Endothelial cell of umbilical vein (primary cell): ENCODE measurements around the gene PGAM2.

ENCODE experiments used
- EZH2 ChIP-seq: IDR thresholded peaks from 2 replicates; pipeline ENCODE4 v1.6.1; 2012; ENCODE audit warnings: borderline replicate concordance, low read depth, mild to moderate bottlenecking, moderate library complexity, low read length, inconsistent platforms; ENCODE audit not compliant: severe bottlenecking
- FOS ChIP-seq: IDR thresholded peaks from 2 replicates; pipeline ENCODE4 v1.6.1; 2011; ENCODE audit warnings: mild to moderate bottlenecking, low read length, moderate library complexity, borderline replicate concordance; ENCODE audit not compliant: insufficient read depth
- MAX ChIP-seq: IDR thresholded peaks from 2 replicates; pipeline ENCODE4 v1.6.1; 2011; ENCODE audit not compliant: insufficient read depth, insufficient read length
- TF ChIP-seq, protein P1 (sequence below), 2 donors: IDR thresholded peaks; 1 replicate in 1 of 2; 2 replicates in 1 of 2; pipeline ENCODE4 v1.5.1; 2011; ENCODE audit warnings: low read length in 2 of 2, mild to moderate bottlenecking in 2 of 2, moderate library complexity in 2 of 2, control low read depth in 1 of 2, inconsistent platforms in 1 of 2, low read depth in 1 of 2; ENCODE audit not compliant: insufficient read depth in 1 of 2; ENCODE audit errors: extremely low read depth in 1 of 2

DNA sequence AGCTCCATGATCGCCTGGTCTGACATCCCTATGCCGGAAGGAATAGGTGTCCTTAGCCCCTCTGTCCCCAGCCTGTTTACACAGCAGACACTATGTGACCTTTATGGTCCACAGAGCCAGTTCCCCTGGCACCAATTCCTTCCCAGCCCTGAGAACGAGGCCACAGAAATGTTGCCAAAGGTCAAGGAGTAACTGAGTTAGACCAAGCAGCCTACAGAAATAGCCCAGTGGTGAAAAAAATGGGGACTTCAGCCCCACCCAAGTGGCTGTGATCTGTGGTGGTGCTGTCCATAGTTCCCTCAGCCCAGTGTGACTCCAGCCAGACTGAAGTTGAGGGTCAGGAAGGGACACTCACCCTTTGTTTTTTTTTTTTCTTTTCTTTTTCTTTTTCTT lies 2.5 kb downstream of the PGAM2 start:
- TF ChIP-seq, protein P1, sequence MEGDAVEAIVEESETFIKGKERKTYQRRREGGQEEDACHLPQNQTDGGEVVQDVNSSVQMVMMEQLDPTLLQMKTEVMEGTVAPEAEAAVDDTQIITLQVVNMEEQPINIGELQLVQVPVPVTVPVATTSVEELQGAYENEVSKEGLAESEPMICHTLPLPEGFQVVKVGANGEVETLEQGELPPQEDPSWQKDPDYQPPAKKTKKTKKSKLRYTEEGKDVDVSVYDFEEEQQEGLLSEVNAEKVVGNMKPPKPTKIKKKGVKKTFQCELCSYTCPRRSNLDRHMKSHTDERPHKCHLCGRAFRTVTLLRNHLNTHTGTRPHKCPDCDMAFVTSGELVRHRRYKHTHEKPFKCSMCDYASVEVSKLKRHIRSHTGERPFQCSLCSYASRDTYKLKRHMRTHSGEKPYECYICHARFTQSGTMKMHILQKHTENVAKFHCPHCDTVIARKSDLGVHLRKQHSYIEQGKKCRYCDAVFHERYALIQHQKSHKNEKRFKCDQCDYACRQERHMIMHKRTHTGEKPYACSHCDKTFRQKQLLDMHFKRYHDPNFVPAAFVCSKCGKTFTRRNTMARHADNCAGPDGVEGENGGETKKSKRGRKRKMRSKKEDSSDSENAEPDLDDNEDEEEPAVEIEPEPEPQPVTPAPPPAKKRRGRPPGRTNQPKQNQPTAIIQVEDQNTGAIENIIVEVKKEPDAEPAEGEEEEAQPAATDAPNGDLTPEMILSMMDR (IDR thresholded peaks at IDR 0.05; ENCODE audit: extremely low read depth in 1 of 2, insufficient read depth in 1 of 2, low read depth in 1 of 2, low read length in 2 of 2) = no peak
- TF ChIP-seq MAX (no peak), EZH2 (no peak), FOS (no peak)
